HCT116 (cell line): ENCODE measurements around the gene CSAG2.

Experiments used
- CTCF ChIP-seq, 3 experiments: fragments of 200-600 bp in 1 of 3; sonication (generic) in 1 of 3; IDR thresholded peaks in 2 of 3; conservative IDR thresholded peaks in 1 of 3; 2 replicates each; pipeline ENCODE4 v1.5.1; 2012 to 2017; ENCODE audit warnings: low read depth in 2 of 3, low read length in 2 of 3, antibody characterized with exemption in 1 of 3, borderline replicate concordance in 1 of 3, control low read depth in 1 of 3, mild to moderate bottlenecking in 1 of 3, mixed read lengths in 1 of 3, mixed run types in 1 of 3, moderate library complexity in 1 of 3; ENCODE audit not compliant: insufficient read depth in 1 of 3
- SP1 ChIP-seq: IDR thresholded peaks from 2 replicates; pipeline ENCODE4 v1.6.1; 2012; ENCODE audit warnings: low read depth

DNA sequence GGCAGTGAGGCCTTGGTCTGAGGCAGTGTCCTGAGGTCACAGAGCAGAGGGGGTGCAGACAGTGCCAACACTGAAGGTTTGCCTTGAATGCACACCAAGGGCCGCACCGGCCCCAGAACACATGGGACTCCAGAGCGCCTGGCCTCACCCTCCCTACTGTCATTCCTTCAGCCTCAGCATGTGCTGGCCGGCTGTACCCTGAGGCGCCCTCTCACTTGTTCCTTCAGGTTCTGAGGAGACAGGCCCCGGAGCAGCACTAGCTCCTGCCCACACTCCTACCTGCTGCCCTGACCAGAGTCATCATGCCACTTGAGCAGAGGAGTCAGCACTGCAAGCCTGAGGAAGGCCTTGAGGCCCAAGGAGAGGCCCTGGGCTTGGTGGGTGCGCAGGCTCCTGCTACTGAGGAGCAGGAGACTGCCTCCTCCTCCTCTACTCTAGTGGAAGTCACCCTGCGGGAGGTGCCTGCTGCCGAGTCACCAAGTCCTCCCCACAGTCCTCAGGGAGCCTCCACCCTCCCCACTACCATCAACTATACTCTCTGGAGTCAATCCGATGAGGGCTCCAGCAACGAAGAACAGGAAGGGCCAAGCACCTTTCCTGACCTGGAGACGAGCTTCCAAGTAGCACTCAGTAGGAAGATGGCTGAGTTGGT is 26.9 kb upstream of the CSAG2 start:
- TF ChIP-seq CTCF (IDR thresholded peaks at IDR 0.05 in 2 of 3, conservative IDR thresholded peaks at IDR 0.05 in 1 of 3; ENCODE audit: borderline replicate concordance in 1 of 3, insufficient read depth in 1 of 3, low read depth in 2 of 3, low read length in 2 of 3), result no peak
- no peak for TF ChIP-seq SP1
